ENCODE measurements around the gene HEYL. TPM values are rescaled to one million over a fixed set of nuclear protein-coding genes. Genes with fewer than 3 reads are reported as not detected.

HEYL gene
- total RNA-seq, 5 donors from 2014 or later (not counting 1 experiment from before 2014, with no cell fraction given), result 0.15 to 0.25 TPM; not detected in 3

GRCh38 chr1:39649636-39650185, 10.3 kb upstream of the HEYL start:
- H3K4me1 Mint-ChIP-seq, result peaks cover 2 to 6% (median 6%) of the 10 kb centered on the region in 3 donors
- POLR2A ChIA-PET, result no interaction called here

GRCh38 chr1:39648496-39648895, 9.1 kb upstream of the HEYL start:
- ChIA-PET CTCF (interaction anchor here in 1 of 2 donors (0.7 to 1.3 kb wide), 3 partner anchors 11 to 333 kb away, joined by 3 to 4 read pairs (median 3); no protein-coding TSS in a partner anchor), POLR2A (no interaction called here)
- Histone ChIP-seq H3K27me3 (replicated peaks in 1 of 2; ENCODE audit: control insufficient read depth in 2 of 2, extremely low read depth in 1 of 2, insufficient read depth in 2 of 2, low read length in 1 of 2) (peaks cover 0 to 11% of the 10 kb centered on the region in 2 experiments), H3K4me3 (ENCODE audit: control insufficient read depth in 1 of 2, extremely low read depth in 1 of 2, low read length in 1 of 2) (no peak overlapping the region), H3K9me3 (no peaks in the 10 kb centered on the region), H3K36me3 (ENCODE audit: control insufficient read depth in 2 of 2, extremely low read depth in 1 of 2, insufficient read depth in 1 of 2, low read length in 1 of 2) (no peaks in the 10 kb centered on the region), H3K4me1 (ENCODE audit: control insufficient read depth in 1 of 2, extremely low read depth in 1 of 2, insufficient read depth in 2 of 2, low read length in 2 of 2) (peaks cover 0 to 2% of the 10 kb centered on the region in 2 experiments), H3K27ac (ENCODE audit: low read length) (no peak overlapping the region)
- Mint-ChIP-seq H3K36me3 (no peaks in the 10 kb centered on the region), H3K4me1 (peaks cover 2 to 3% (median 3%) of the 10 kb centered on the region in 3 donors), H3K27me3 (no peaks in the 10 kb centered on the region), H3K9me3 (no peaks in the 10 kb centered on the region), H3K4me3 (no peak overlapping the region), H3K27ac (no peak overlapping the region)
- ATAC-seq (replicated peaks in 1 of 4) (no peak), DNase-seq (no peak)
- 11% methylated on average over 1 of the region's 2 CpGs for WGBS (ENCODE audit: insufficient coverage)

More at GRCh38 chr1:39649636-39650185, 10.3 kb upstream of the HEYL start:
- WGBS (ENCODE audit: insufficient coverage), result no CpG with 5 or more reads among the region's 2 CpGs
- Mint-ChIP-seq H3K27me3 (peaks cover 0 to 7% of the 10 kb centered on the region in 2 donors), H3K9me3 (no peaks in the 10 kb centered on the region), H3K27ac (no peak overlapping the region), H3K4me3 (no peak overlapping the region), H3K36me3 (no peaks in the 10 kb centered on the region)
- CTCF ChIA-PET, result interaction anchor here in 1 of 2 donors (0.6 to 1.0 kb wide), 2 partner anchors 9 to 399 kb away, joined by 3 read pairs; no protein-coding TSS in a partner anchor
- no peaks in the 10 kb centered on the region for H3K9me3 ChIP-seq
- H3K4me3 ChIP-seq (ENCODE audit: control insufficient read depth in 1 of 2, extremely low read depth in 1 of 2, low read length in 1 of 2), result no peak overlapping the region
- ATAC-seq (replicated peaks in 1 of 4), result no peak
- H3K4me1 ChIP-seq (ENCODE audit: control insufficient read depth in 1 of 2, extremely low read depth in 1 of 2, insufficient read depth in 2 of 2, low read length in 2 of 2), result peaks cover 0 to 6% of the 10 kb centered on the region in 2 experiments
- H3K36me3 ChIP-seq (ENCODE audit: control insufficient read depth in 2 of 2, extremely low read depth in 1 of 2, insufficient read depth in 1 of 2, low read length in 1 of 2), result no peaks in the 10 kb centered on the region
- peaks cover 0 to 18% of the 10 kb centered on the region in 2 experiments for H3K27me3 ChIP-seq (replicated peaks in 1 of 2; ENCODE audit: control insufficient read depth in 2 of 2, extremely low read depth in 1 of 2, insufficient read depth in 2 of 2, low read length in 1 of 2)
- no peak for DNase-seq
- no peak overlapping the region for H3K27ac ChIP-seq (ENCODE audit: low read length)

GRCh38 chr1:39647247-39647646, 7.8 kb upstream of the HEYL start:
- CTCF ChIA-PET, result interaction anchor here (1.0 to 1.3 kb wide), 3 partner anchors 9 to 12 kb away, joined by 3 to 4 read pairs (median 3); no protein-coding TSS in a partner anchor
- DNase-seq (no peak), ATAC-seq (replicated peaks in 1 of 4) (no peak)
- 45% methylated on average over 2 of the region's 3 CpGs for WGBS (ENCODE audit: insufficient coverage)
- Histone ChIP-seq H3K27me3 (replicated peaks in 1 of 2; ENCODE audit: control insufficient read depth in 2 of 2, extremely low read depth in 1 of 2, insufficient read depth in 2 of 2, low read length in 1 of 2) (peaks cover 2 to 9% of the 10 kb centered on the region in 2 experiments), H3K4me3 (ENCODE audit: control insufficient read depth in 1 of 2, extremely low read depth in 1 of 2, low read length in 1 of 2) (no peak overlapping the region), H3K36me3 (ENCODE audit: control insufficient read depth in 2 of 2, extremely low read depth in 1 of 2, insufficient read depth in 1 of 2, low read length in 1 of 2) (no peaks in the 10 kb centered on the region), H3K4me1 (ENCODE audit: control insufficient read depth in 1 of 2, extremely low read depth in 1 of 2, insufficient read depth in 2 of 2, low read length in 2 of 2) (no peaks in the 10 kb centered on the region), H3K27ac (ENCODE audit: low read length) (no peak overlapping the region), H3K9me3 (no peaks in the 10 kb centered on the region)
- Mint-ChIP-seq H3K9me3 (no peaks in the 10 kb centered on the region), H3K4me3 (no peak overlapping the region), H3K4me1 (no peaks in the 10 kb centered on the region), H3K27me3 (no peaks in the 10 kb centered on the region), H3K27ac (no peak overlapping the region), H3K36me3 (no peaks in the 10 kb centered on the region)
- POLR2A ChIA-PET, result no interaction called here

GRCh38 chr1:39646232-39647081, 7.0 kb upstream of the HEYL start:
- 78% methylated on average over 7 of the region's 12 CpGs for WGBS (ENCODE audit: insufficient coverage)
- no peaks in the 10 kb centered on the region for H3K27me3 Mint-ChIP-seq
- H3K27ac Mint-ChIP-seq, result no peak overlapping the region
- peaks cover 2 to 9% of the 10 kb centered on the region in 2 experiments for H3K27me3 ChIP-seq (replicated peaks in 1 of 2; ENCODE audit: control insufficient read depth in 2 of 2, extremely low read depth in 1 of 2, insufficient read depth in 2 of 2, low read length in 1 of 2)
- H3K36me3 Mint-ChIP-seq, result no peaks in the 10 kb centered on the region
- H3K27ac ChIP-seq (ENCODE audit: low read length), result no peak overlapping the region
- POLR2A ChIA-PET, result interaction anchor here in 1 of 2 donors (0.5 kb wide), 1 partner anchor 275 kb away, joined by 4 read pairs; no protein-coding TSS in a partner anchor
- H3K4me3 Mint-ChIP-seq, result no peak overlapping the region
- no peak for DNase-seq
- CTCF ChIA-PET, result interaction anchor here in 1 of 2 donors (1.0 kb wide), 1 partner anchor 11 kb away, joined by 3 read pairs; no protein-coding TSS in a partner anchor
- ATAC-seq (replicated peaks in 1 of 4), result no peak
- no peak overlapping the region for H3K4me3 ChIP-seq (ENCODE audit: control insufficient read depth in 1 of 2, extremely low read depth in 1 of 2, low read length in 1 of 2)
- H3K4me1 Mint-ChIP-seq, result no peaks in the 10 kb centered on the region
- no peaks in the 10 kb centered on the region for H3K4me1 ChIP-seq (ENCODE audit: control insufficient read depth in 1 of 2, extremely low read depth in 1 of 2, insufficient read depth in 2 of 2, low read length in 2 of 2)
- H3K36me3 ChIP-seq (ENCODE audit: control insufficient read depth in 2 of 2, extremely low read depth in 1 of 2, insufficient read depth in 1 of 2, low read length in 1 of 2), result no peaks in the 10 kb centered on the region
- H3K9me3 Mint-ChIP-seq, result no peaks in the 10 kb centered on the region
- H3K9me3 ChIP-seq, result no peaks in the 10 kb centered on the region

- Histone ChIP-seq H3K4me3 (ENCODE audit: control insufficient read depth in 1 of 2, extremely low read depth in 1 of 2, low read length in 1 of 2) (no peak overlapping the region), H3K27me3 (replicated peaks in 1 of 2; ENCODE audit: control insufficient read depth in 2 of 2, extremely low read depth in 1 of 2, insufficient read depth in 2 of 2, low read length in 1 of 2) (peaks cover 2 to 11% of the 10 kb centered on the region in 2 experiments), H3K27ac (ENCODE audit: low read length) (no peak overlapping the region), H3K36me3 (ENCODE audit: control insufficient read depth in 2 of 2, extremely low read depth in 1 of 2, insufficient read depth in 1 of 2, low read length in 1 of 2) (no peaks in the 10 kb centered on the region), H3K9me3 (no peaks in the 10 kb centered on the region), H3K4me1 (ENCODE audit: control insufficient read depth in 1 of 2, extremely low read depth in 1 of 2, insufficient read depth in 2 of 2, low read length in 2 of 2) (no peaks in the 10 kb centered on the region)
- POLR2A ChIA-PET, result interaction anchor here in 1 of 2 donors (0.5 kb wide), 1 partner anchor 274 kb away, joined by 4 read pairs; no protein-coding TSS in a partner anchor
- Mint-ChIP-seq H3K36me3 (no peaks in the 10 kb centered on the region), H3K27me3 (no peaks in the 10 kb centered on the region), H3K9me3 (no peaks in the 10 kb centered on the region), H3K4me3 (no peak overlapping the region), H3K4me1 (no peaks in the 10 kb centered on the region), H3K27ac (no peak overlapping the region)
- DNase-seq (no peak), ATAC-seq (replicated peaks in 1 of 4) (no peak)
- CTCF ChIA-PET, result no interaction called here
- WGBS (ENCODE audit: insufficient coverage), result 100% methylated on average over 2 of the region's 3 CpGs
These were observed 6.1 kb upstream of the HEYL start for GRCh38 chr1:39645411-39646043.

- H3K36me3 Mint-ChIP-seq, result no peaks in the 10 kb centered on the region
- no peak for ATAC-seq (replicated peaks in 1 of 4)
- POLR2A ChIA-PET, result no interaction called here
- peaks cover 0 to 5% (median 3%) of the 10 kb centered on the region in 3 donors for H3K4me1 Mint-ChIP-seq
- Histone ChIP-seq H3K4me3 (ENCODE audit: control insufficient read depth in 1 of 2, extremely low read depth in 1 of 2, low read length in 1 of 2) (no peak overlapping the region), H3K4me1 (ENCODE audit: control insufficient read depth in 1 of 2, extremely low read depth in 1 of 2, insufficient read depth in 2 of 2, low read length in 2 of 2) (peaks cover 3 to 10% of the 10 kb centered on the region in 2 experiments), H3K36me3 (ENCODE audit: control insufficient read depth in 2 of 2, extremely low read depth in 1 of 2, insufficient read depth in 1 of 2, low read length in 1 of 2) (no peaks in the 10 kb centered on the region), H3K27ac (ENCODE audit: low read length) (no peak overlapping the region), H3K27me3 (replicated peaks in 1 of 2; ENCODE audit: control insufficient read depth in 2 of 2, extremely low read depth in 1 of 2, insufficient read depth in 2 of 2, low read length in 1 of 2) (peaks cover 6 to 26% of the 10 kb centered on the region in 2 experiments), H3K9me3 (no peaks in the 10 kb centered on the region)
- no peak overlapping the region for H3K27ac Mint-ChIP-seq
- 78% methylated on average over 1 of the region's 3 CpGs for WGBS (ENCODE audit: insufficient coverage)
- no peaks in the 10 kb centered on the region for H3K9me3 Mint-ChIP-seq
- H3K27me3 Mint-ChIP-seq, result peaks cover under 1 to 4% of the 10 kb centered on the region in 2 donors
- no peak for DNase-seq
- CTCF ChIA-PET, result interaction anchor here in 1 of 2 donors (1.3 kb wide), 1 partner anchor 14 kb away, joined by 5 read pairs; no protein-coding TSS in a partner anchor
- no peak overlapping the region for H3K4me3 Mint-ChIP-seq
These were observed 4.3 kb upstream of the HEYL start for GRCh38 chr1:39643705-39644104.

All from T-cell (primary cell).